Measurements from ENCODE around the gene DLEC1. TPM values are rescaled to one million over a fixed set of nuclear protein-coding genes. Genes with fewer than 3 reads are reported as not detected.
A peak's percentile ranks its signal among the peaks of the same experiment; 100 is the strongest.

Gene DLEC1
- total and polyA plus RNA-seq, 9 of the 15 experiments (the other 6 are each of a cell fraction or from before 2014, with no cell fraction given) = 0.07 to 0.08 TPM; not detected in 7

DNA sequence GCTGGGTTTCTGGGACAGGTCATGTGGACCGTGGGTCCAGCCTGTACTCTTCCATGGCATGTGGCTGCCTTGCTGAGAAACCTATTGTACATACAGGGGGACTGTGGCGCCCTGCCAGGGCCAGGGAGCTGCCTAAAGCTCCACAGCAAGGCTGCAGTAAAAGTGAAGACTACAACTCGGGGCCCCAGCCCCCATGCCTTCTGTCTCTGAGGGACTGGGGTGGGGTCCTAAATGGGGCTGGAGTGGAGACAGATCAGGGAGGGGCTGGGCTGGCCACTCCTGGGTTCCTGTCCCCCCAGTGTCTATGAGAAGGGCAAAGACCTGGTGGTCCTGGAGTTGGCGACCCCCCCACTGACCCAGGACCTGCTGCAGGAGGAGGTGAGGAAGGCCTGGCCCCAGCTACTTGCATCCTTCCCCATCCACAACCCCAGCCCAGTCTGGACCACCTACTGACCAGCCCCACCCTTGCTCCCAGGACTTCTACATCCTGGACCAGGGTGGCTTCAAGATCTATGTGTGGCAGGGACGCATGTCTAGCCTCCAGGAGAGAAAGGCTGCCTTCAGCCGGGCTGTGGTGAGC lies 41.1 kb upstream of the DLEC1 start:
- no peak for DNase-seq (ENCODE audit: extremely low read depth in 1 of 4, low spot score in 3 of 4)
- Histone ChIP-seq H3K9ac (ENCODE audit: insufficient read depth in 1 of 2, low read depth in 2 of 2, low read length in 2 of 2) (peak overlapping the region; percentile 89 to 92), H3K4me3 (no peak overlapping the region), H3K4me1 (replicated peaks in 1 of 2; ENCODE audit: control insufficient read depth in 2 of 2, insufficient read depth in 2 of 2, low read length in 2 of 2) (peaks cover 51% of the 10 kb centered on the region in 2 experiments), H2AFZ (ENCODE audit: low read depth, low read length) (peak overlapping the region; percentile 92), H4K20me1 (replicated peaks; ENCODE audit: control insufficient read depth, insufficient read depth, low read length) (no peaks in the 10 kb centered on the region), H3K9me3 (replicated peaks; ENCODE audit: control insufficient read depth, insufficient read depth, low read depth, low read length) (no peaks in the 10 kb centered on the region), H3K36me3 (ENCODE audit: control insufficient read depth, insufficient read depth, low read length) (peaks cover 63% of the 10 kb centered on the region), H3K27me3 (ENCODE audit: control insufficient read depth in 2 of 2, insufficient read depth in 2 of 2, low read length in 2 of 2) (no peaks in the 10 kb centered on the region), H3K79me2 (ENCODE audit: control insufficient read depth, insufficient read depth, low read length) (peaks cover 22% of the 10 kb centered on the region), H3K9me1 (ENCODE audit: control insufficient read depth, insufficient read depth, low read length) (peaks cover 5% of the 10 kb centered on the region), H3K4me2 (ENCODE audit: insufficient read depth, low read length) (peak overlapping the region; percentile 91; the same call in 1 of the 2 replicates), H3K27ac (ENCODE audit: extremely low read depth, low read depth, low read length) (peak overlapping the region; percentile 92)
- TF ChIP-seq FOXP1 (CRISPR knock-in tag; IDR thresholded peaks at IDR 0.05) (0 out of 2 replicates have a peak, but pooled peaks have one; percentile 4), ZNF76 (CRISPR knock-in tag; IDR thresholded peaks at IDR 0.05; ENCODE audit: borderline replicate concordance) (0 out of 2 replicates have a peak, but pooled peaks have one; percentile 1), CHD1 (IDR thresholded peaks at IDR 0.05; ENCODE audit: low read length) (no peak), ARHGAP35 (IDR thresholded peaks at IDR 0.05; ENCODE audit: partially characterized antibody) (no peak)
- TF ChIP-seq, protein P1, sequence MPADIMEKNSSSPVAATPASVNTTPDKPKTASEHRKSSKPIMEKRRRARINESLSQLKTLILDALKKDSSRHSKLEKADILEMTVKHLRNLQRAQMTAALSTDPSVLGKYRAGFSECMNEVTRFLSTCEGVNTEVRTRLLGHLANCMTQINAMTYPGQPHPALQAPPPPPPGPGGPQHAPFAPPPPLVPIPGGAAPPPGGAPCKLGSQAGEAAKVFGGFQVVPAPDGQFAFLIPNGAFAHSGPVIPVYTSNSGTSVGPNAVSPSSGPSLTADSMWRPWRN (IDR thresholded peaks at IDR 0.05; ENCODE audit: low read depth) = no peak
- TF ChIP-seq, protein P2, sequence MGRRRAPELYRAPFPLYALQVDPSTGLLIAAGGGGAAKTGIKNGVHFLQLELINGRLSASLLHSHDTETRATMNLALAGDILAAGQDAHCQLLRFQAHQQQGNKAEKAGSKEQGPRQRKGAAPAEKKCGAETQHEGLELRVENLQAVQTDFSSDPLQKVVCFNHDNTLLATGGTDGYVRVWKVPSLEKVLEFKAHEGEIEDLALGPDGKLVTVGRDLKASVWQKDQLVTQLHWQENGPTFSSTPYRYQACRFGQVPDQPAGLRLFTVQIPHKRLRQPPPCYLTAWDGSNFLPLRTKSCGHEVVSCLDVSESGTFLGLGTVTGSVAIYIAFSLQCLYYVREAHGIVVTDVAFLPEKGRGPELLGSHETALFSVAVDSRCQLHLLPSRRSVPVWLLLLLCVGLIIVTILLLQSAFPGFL (CRISPR knock-in tag; IDR thresholded peaks at IDR 0.05) = no peak
- BruUV-seq (replicated peaks) = no TSS peak
- ChIA-PET POLR2A (interaction anchor here (1.4 kb wide), 2 partner anchors 13 to 123 kb away, joined by 5 to 7 read pairs; no protein-coding TSS in a partner anchor), CTCF (ENCODE audit: low intra/inter-chr PET ratio) (interaction anchor here (1.2 kb wide), 1 partner anchor 15 kb away, joined by 4 read pairs; no protein-coding TSS in a partner anchor)
- WGBS (ENCODE audit: insufficient coverage, low coverage, missing lambda C conversion rate) = 62% methylated on average over 6 of the region's 6 CpGs
- in situ Hi-C loops (cut with MboI) = no loop called here
- no peak for ATAC-seq
- FAIRE-seq = no peak
- intact Hi-C loops (cut with micrococcal nuclease) = no loop called here
